Measurements from ENCODE around the gene CCDC154. TPM values are rescaled to one million over a fixed set of nuclear protein-coding genes. Genes with fewer than 3 reads are reported as not detected.

The CCDC154 gene
- total RNA-seq, 1 experiment from 2014 or later = 0.40 TPM

- DNase-seq (ENCODE audit: low read depth, low spot score) = no peak
- in situ Hi-C loops (cut with HindIII; ENCODE audit: low pct_unique_long_range_greater_than_20kb, low sequenced_read_pairs) = no loop called here
Measured at GRCh38 chr16:1431497-1432270, 12.7 kb downstream of the CCDC154 start.

GRCh38 chr16:1430759-1431496, 13.4 kb downstream of the CCDC154 start, which contains the start of gene PERCC1:
Gene PERCC1 (plus strand): TSS chr16:1431078. CDS start chr16:1432594, 1,516 bp downstream.
- in situ Hi-C loops (cut with HindIII; ENCODE audit: low pct_unique_long_range_greater_than_20kb, low sequenced_read_pairs) = no loop called here

GRCh38 chr16:1430214-1430758, 14.1 kb downstream of the CCDC154 start:
- no peak for DNase-seq (ENCODE audit: low read depth, low spot score)
- in situ Hi-C loops (cut with HindIII; ENCODE audit: low pct_unique_long_range_greater_than_20kb, low sequenced_read_pairs) = no loop called here

More at GRCh38 chr16:1430759-1431496, 13.4 kb downstream of the CCDC154 start, which contains the start of gene PERCC1:
- no peak for DNase-seq (ENCODE audit: low read depth, low spot score)

GRCh38 chr16:1429631-1430030, 14.7 kb downstream of the CCDC154 start:
- DNase-seq (ENCODE audit: low read depth, low spot score) = no peak
- in situ Hi-C loops (cut with HindIII; ENCODE audit: low pct_unique_long_range_greater_than_20kb, low sequenced_read_pairs) = no loop called here

- in situ Hi-C loops (cut with HindIII; ENCODE audit: low pct_unique_long_range_greater_than_20kb, low sequenced_read_pairs) = no loop called here
- DNase-seq (ENCODE audit: low read depth, low spot score) = no peak
Measured at GRCh38 chr16:1429012-1429411, 15.3 kb downstream of the CCDC154 start.

GRCh38 chr16:1428511-1428910, 15.8 kb downstream of the CCDC154 start:
- peak; percentile 28 for DNase-seq (ENCODE audit: low read depth, low spot score)

GRCh38 chr16:1427473-1428461, 16.6 kb downstream of the CCDC154 start:
- in situ Hi-C loops (cut with HindIII; ENCODE audit: low pct_unique_long_range_greater_than_20kb, low sequenced_read_pairs) = no loop called here
- no peak for DNase-seq (ENCODE audit: low read depth, low spot score)

More at GRCh38 chr16:1428511-1428910, 15.8 kb downstream of the CCDC154 start:
- in situ Hi-C loops (cut with HindIII; ENCODE audit: low pct_unique_long_range_greater_than_20kb, low sequenced_read_pairs) = no loop called here

GRCh38 chr16:1426734-1427471, 17.5 kb downstream of the CCDC154 start:
- no peak for DNase-seq (ENCODE audit: low read depth, low spot score)
- in situ Hi-C loops (cut with HindIII; ENCODE audit: low pct_unique_long_range_greater_than_20kb, low sequenced_read_pairs) = no loop called here

GRCh38 chr16:1425616-1426370, 18.6 kb downstream of the CCDC154 start:
- in situ Hi-C loops (cut with HindIII; ENCODE audit: low pct_unique_long_range_greater_than_20kb, low sequenced_read_pairs) = no loop called here
- DNase-seq (ENCODE audit: low read depth, low spot score) = no peak

GRCh38 chr16:1424028-1424427, 20.3 kb downstream of the CCDC154 start:
- in situ Hi-C loops (cut with HindIII; ENCODE audit: low pct_unique_long_range_greater_than_20kb, low sequenced_read_pairs) = no loop called here
- DNase-seq (ENCODE audit: low read depth, low spot score) = no peak

- no peak for DNase-seq (ENCODE audit: low read depth, low spot score)
- in situ Hi-C loops (cut with HindIII; ENCODE audit: low pct_unique_long_range_greater_than_20kb, low sequenced_read_pairs) = no loop called here
Measured at GRCh38 chr16:1422076-1422475, 22.3 kb downstream of the CCDC154 start.

GRCh38 chr16:1420111-1420539, 24.2 kb downstream of the CCDC154 start:
- no peak for DNase-seq (ENCODE audit: low read depth, low spot score)
- in situ Hi-C loops (cut with HindIII; ENCODE audit: low pct_unique_long_range_greater_than_20kb, low sequenced_read_pairs) = no loop called here

GRCh38 chr16:1416521-1416941, 27.8 kb downstream of the CCDC154 start:
- in situ Hi-C loops (cut with HindIII; ENCODE audit: low pct_unique_long_range_greater_than_20kb, low sequenced_read_pairs) = no loop called here
- DNase-seq (ENCODE audit: low read depth, low spot score) = no peak

GRCh38 chr16:1414532-1415260, 29.7 kb downstream of the CCDC154 start, which contains the start of gene UNKL:
Gene UNKL (minus strand): TSS chr16:1414704. CDS start chr16:1414691, 13 bp downstream.
- DNase-seq (ENCODE audit: low read depth, low spot score) = peak; percentile 49
- in situ Hi-C loops (cut with HindIII; ENCODE audit: low pct_unique_long_range_greater_than_20kb, low sequenced_read_pairs) = no loop called here

All from SK-MEL-5 (cell line).